ENCODE measurements around the gene WDR45B.

DNA sequence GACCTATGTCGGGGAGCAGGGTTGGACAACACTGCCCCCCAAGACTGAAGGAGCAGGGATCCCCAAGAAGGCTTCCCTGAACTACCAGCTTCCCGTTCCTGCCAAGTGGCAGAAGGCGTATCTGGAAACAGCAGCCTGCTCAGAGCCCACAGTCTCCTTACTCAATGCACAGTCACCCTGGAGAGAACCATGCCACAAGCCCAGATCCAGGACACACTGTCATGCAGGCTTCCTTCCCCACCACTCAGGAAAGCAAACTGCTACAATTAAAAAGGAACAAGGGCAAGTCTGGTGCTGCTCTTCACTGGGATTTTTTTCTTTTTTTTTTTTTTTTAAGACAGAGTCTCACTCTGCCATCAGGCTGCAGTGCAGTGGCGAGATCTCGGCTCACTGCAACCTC lies 8.2 kb downstream of the WDR45B start:
- TF ChIP-seq, protein P1, sequence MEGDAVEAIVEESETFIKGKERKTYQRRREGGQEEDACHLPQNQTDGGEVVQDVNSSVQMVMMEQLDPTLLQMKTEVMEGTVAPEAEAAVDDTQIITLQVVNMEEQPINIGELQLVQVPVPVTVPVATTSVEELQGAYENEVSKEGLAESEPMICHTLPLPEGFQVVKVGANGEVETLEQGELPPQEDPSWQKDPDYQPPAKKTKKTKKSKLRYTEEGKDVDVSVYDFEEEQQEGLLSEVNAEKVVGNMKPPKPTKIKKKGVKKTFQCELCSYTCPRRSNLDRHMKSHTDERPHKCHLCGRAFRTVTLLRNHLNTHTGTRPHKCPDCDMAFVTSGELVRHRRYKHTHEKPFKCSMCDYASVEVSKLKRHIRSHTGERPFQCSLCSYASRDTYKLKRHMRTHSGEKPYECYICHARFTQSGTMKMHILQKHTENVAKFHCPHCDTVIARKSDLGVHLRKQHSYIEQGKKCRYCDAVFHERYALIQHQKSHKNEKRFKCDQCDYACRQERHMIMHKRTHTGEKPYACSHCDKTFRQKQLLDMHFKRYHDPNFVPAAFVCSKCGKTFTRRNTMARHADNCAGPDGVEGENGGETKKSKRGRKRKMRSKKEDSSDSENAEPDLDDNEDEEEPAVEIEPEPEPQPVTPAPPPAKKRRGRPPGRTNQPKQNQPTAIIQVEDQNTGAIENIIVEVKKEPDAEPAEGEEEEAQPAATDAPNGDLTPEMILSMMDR (conservative IDR thresholded peaks at IDR 0.05; ENCODE audit: low read length), result no peak
- TF ChIP-seq EZH2phosphoT487 (IDR thresholded peaks at IDR 0.05; ENCODE audit: borderline replicate concordance, low read depth, low read length), result no peak
